Measurements from ENCODE around the gene SMC1B.
"Not testable (repeated sequence)": the region's sequence is repeated elsewhere in the genome, so short reads cannot be mapped to it uniquely, and the experiment has no call there.

The SMC1B gene

GRCh38 chr22:45341498-45341897, 71.9 kb downstream of the SMC1B start:
- DNase-seq (ENCODE audit: low read depth) = peak; percentile 41

GRCh38 chr22:45340323-45340722, 73.1 kb downstream of the SMC1B start:
- DNase-seq (ENCODE audit: low read depth) = no peak

DNA sequence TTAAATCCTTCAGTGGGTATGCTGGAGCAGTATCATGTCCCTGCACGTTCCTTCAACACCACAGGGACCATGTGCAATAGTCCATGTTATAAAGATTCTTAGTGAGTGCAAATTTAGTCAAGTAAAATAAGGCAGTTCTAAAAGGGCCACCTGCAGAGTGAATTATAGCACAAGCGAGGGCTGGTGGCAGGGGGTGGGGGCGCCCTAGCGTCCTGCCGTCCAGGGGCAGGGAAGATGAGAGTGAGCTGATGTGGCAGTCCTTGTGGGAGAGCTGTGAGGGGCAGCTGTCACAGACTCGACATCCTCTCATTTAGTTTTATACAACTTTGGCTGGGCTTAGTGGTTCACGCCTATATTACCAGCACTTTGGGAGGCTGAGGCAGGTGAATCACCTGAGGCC, 74.6 kb downstream of the SMC1B start:
- DNase-seq (ENCODE audit: low read depth) = no peak

- DNase-seq (ENCODE audit: low read depth) = no peak
Measured at GRCh38 chr22:45337536-45337935, 75.9 kb downstream of the SMC1B start.

DNA sequence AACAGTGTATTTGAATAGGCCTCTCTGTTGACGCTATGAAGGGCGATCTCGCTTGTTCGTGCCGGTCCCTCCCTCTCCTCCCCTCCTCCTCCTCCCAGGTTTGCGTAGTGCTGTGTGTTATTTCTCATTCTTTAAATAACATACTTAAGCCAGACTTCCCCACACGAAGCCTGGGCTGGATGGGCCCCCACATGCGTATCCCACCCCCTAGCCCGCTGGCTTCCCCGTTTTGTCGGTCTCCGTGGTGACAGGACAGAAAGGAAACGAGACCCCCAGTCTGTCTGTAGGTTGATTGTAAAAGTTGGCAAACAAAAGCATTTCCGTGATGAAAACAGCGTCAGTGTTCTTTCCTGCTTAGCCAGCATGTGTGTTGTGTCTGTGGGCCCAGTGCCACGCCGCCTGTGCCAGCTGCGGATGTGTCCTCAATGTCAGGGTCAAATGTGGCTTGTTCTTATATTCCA, 76.4 kb downstream of the SMC1B start:
- DNase-seq (ENCODE audit: low read depth) = no peak

DNA sequence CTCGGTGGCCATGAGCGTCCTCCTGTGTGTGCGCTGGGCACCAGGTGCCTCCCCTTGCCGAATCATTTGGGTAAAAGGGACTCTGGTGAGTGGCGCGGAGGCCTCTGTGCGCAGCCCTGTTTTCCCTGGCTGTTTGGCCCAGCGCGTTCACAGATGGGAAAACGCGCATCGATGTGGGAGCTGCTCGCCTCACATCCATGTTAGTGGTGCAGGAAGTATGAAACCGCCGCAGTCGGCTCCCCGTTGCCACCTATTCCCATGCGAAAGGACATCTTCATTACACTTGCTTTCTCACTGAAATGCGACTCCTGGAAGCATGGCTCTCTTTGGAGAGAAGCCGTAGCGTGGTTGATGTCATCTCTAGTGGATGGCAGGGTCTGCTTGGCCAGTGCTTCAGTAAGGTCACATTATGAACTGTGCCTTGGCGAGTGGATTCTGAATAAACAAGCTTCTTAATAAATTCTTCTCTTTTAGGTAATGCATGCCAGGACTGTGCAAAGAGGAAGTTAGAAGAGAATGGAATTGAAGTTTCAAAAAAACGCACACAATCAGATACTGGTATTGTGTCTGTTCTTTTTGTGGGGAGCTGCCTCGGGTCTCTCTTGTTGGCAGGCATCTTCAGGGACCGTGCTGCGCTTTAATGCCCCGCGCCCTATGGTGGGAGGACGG, 77.4 kb downstream of the SMC1B start:
- DNase-seq (ENCODE audit: low read depth) = no peak

- no peak for DNase-seq (ENCODE audit: low read depth)
Measured at GRCh38 chr22:45335021-45335818, 78.2 kb downstream of the SMC1B start.

DNA sequence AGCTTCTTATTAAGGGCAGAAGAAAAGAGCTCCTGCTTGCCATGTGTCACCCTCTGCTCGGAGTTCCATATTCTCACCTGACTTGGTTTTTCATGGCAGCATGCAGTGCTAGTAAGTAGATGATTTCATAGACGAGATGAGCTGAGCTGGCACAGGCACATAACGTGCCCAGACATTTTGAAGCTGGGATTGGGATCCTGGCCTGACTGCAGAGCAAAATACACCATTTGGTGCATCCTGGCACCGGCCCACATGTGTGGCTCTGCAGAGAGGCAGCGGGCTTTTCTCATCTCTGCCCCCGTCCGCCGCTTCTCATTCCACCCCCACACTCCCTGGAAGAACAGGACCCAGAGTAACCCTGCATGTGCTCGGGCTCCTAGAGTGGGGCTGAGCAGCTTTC, 78.9 kb downstream of the SMC1B start:
- DNase-seq (ENCODE audit: low read depth) = no peak

- no peak for DNase-seq (ENCODE audit: low read depth)
Measured at GRCh38 chr22:45334068-45334467, 79.3 kb downstream of the SMC1B start.

- DNase-seq (ENCODE audit: low read depth) = no peak
Measured at GRCh38 chr22:45332001-45332400, 81.4 kb downstream of the SMC1B start.

- DNase-seq (ENCODE audit: low read depth) = no peak
Measured at GRCh38 chr22:45331486-45331885, 81.9 kb downstream of the SMC1B start.

GRCh38 chr22:45330548-45330947, 82.9 kb downstream of the SMC1B start:
- DNase-seq (ENCODE audit: low read depth) = no peak

DNA sequence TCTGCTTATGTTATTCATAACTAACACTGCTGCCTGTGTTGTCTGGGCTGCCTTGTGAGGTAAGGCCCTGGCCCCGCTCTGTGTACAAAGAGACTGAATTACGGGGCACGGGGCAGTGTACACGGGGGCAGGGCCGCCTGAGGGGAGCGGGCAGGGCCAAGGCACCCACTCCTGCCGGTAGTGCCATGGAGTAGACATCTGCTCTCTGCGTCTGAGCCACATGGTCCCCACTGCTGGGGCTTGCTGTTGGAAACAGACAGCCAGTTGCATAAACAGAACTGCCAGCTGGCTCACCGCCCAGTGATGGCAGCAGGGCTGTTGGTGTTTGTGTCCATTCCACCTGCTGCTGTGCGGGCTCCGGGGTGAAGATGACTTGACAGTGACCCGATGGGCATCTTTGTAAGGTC, 83.9 kb downstream of the SMC1B start:
- DNase-seq (ENCODE audit: low read depth) = no peak

DNA sequence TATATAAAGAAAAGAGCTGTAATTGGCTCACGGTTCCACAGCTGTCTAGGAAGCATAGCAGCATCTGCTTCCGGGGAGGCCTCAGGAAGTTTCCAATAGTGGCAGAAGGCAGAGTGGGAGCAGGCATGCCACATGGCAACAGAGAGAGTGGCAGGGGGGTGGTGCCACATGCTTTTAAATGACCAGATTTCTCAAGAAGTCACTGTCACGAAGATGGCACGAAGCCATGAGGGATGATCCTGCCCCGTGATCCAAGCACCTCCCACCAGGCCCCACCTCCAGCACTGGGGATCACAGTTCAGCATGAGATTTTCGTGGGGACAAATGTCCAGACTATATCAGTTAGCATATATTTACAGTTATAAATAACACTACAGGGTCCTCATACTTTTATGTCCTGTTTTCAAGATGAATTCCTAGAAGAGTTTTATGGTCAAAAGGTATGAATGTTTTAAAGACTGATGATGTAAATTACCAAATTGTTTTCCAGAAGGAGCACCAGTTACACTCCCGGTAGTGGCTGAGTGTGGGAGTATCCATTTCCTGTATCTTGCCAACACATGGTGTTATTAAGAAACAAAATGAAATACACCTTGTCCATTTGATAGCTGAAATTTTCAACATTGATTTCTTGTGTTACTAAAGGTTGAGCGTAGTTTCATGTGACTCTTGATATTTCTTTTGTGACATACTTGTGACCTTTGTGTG, 84.4 kb downstream of the SMC1B start:
- no peak for DNase-seq (ENCODE audit: low read depth)

DNA sequence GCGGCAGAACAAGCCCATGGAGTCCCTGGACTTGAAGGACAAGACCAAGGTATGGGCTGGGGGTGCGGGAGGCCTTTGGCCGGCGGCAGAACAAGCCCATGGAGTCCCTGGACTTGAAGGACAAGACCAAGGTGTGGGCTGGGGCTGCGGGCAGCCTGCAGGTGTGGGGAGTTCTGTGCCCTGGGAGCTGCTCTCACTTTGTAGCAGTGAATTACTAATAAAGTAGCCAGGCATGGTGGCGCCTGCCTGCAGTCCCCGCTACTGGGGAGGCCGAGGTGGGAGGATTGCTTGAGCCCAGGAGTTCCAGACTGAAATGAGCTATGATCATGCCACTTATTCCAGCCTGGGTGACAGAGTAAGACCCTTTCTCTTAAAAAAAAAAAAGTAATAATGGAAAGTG, 85.1 kb downstream of the SMC1B start:
- not testable (repeated sequence) for DNase-seq (ENCODE audit: low read depth)

- DNase-seq (ENCODE audit: low read depth) = no peak
Measured at GRCh38 chr22:45324311-45324711, 89.1 kb downstream of the SMC1B start.

GRCh38 chr22:45323695-45324094, 89.7 kb downstream of the SMC1B start:
- DNase-seq (ENCODE audit: low read depth) = no peak

DNA sequence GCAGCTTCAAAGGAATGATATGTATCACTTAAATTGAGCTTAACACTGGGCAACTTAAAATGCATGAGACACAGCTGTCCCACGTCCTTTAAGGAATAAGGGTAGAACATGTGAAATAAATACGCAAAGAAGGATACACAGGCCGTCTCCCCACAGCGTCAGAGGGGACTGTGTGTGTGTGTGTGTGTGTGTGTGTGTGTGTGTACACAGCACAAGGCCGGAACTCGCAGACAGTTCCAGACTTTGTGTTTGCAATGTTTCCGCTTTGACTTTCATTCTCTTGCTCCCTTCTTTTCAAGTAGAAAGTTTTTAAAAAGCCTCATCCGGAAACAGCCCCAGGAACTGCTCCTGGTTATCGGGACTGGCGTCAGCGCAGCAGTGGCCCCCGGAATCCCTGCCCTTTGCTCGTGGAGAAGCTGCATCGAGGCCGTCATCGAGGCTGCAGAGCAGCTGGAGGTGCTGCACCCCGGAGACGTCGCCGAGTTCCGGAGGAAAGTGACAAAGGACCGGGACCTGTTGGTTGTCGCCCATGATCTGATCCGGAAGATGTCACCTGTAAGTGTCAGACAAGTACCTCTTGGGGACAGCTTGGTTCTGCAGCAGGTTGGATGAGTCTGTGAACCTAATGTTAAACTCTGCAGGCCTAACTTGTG, 90.4 kb downstream of the SMC1B start:
- no peak for DNase-seq (ENCODE audit: low read depth)

- DNase-seq (ENCODE audit: low read depth) = no peak
Measured at GRCh38 chr22:45321827-45322226, 91.6 kb downstream of the SMC1B start.

DNA sequence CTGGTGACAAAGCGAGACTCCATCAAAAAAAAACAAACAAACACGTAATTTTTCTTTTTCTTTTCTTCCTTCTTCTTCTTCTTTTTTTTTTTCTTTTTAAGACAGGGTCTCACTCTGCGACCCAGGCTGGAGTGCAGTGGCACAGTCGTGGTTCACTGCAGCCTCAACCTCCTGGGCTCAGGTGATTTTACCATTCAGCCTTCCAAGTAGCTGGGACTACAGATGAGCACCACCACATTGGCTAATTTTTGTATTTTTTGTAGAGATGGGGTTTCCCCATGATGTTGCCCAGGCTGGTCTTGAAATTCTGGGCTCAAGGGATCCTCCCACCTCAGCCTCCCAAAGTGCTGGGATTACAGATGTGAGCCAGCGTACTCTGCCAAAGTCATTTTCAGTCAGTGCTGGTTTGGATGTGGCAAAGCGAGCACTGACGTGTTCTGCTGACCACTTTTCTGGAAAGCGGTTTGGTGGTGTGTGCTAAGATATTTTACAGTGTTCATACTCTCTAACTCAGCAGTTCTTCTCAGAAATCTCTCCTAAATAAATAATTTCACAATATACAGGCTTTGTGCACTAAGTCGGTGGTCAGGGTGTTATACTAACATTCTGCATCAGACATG, 92.9 kb downstream of the SMC1B start:
- no peak for DNase-seq (ENCODE audit: low read depth)

GRCh38 chr22:45319324-45319685, 94.1 kb downstream of the SMC1B start:
- DNase-seq (ENCODE audit: low read depth) = no peak

All from activated T-cell treated with anti-CD3 and anti-CD28 coated beads for 48 hours (primary cell).